H54 (cell line): ENCODE measurements around the gene CEP63.
"Not testable (repeated sequence)": the region's sequence is repeated elsewhere in the genome, so short reads cannot be mapped to it uniquely, and the experiment has no call there.

ENCODE experiments used
- DNase-seq: peaks from one replicate; pipeline ENCODE4 v3.0.0; 2011; ENCODE audit warnings: low spot score, mixed read lengths; ENCODE audit not compliant: insufficient read length
- FAIRE-seq: peaks from 3 replicates; lab custom pipeline; 2011; peaks lifted over from hg19 to GRCh38; lab: Jason Lieb, UNC
- POLR2A ChIP-seq: IDR thresholded peaks from 2 replicates; pipeline ENCODE4 v1.6.1; 2011; ENCODE audit warnings: low read depth, mild to moderate bottlenecking, low read length

CEP63 gene

GRCh38 chr3:134544316-134544715, 58.5 kb downstream of the CEP63 start:
- DNase-seq, result no peak
- TF ChIP-seq POLR2A, result no peak
- FAIRE-seq, result no peak

- not testable (repeated sequence) for FAIRE-seq, DNase-seq
Measured at GRCh38 chr3:134544783-134545182, 58.9 kb downstream of the CEP63 start.

- FAIRE-seq (no peak), DNase-seq (no peak)
- TF ChIP-seq POLR2A, result no peak
Measured at GRCh38 chr3:134545818-134546217, 60.0 kb downstream of the CEP63 start.

GRCh38 chr3:134552784-134553183, 66.9 kb downstream of the CEP63 start:
- DNase-seq, result no peak
- FAIRE-seq, result no peak
- no peak for TF ChIP-seq POLR2A

- no peak for TF ChIP-seq POLR2A
- no peak for DNase-seq
- FAIRE-seq, result no peak
Measured at GRCh38 chr3:134559591-134559990, 73.7 kb downstream of the CEP63 start.

- no peak for TF ChIP-seq POLR2A
- DNase-seq, result no peak
- no peak for FAIRE-seq
Measured at GRCh38 chr3:134562055-134562454, 76.2 kb downstream of the CEP63 start.

- DNase-seq (no peak), FAIRE-seq (no peak)
- no peak for TF ChIP-seq POLR2A
Measured at GRCh38 chr3:134563601-134564000, 77.7 kb downstream of the CEP63 start.

- no peak for TF ChIP-seq POLR2A
- FAIRE-seq, result no peak
- no peak for DNase-seq
Measured at GRCh38 chr3:134564991-134565390, 79.1 kb downstream of the CEP63 start.

GRCh38 chr3:134567605-134568004, 81.7 kb downstream of the CEP63 start:
- FAIRE-seq (no peak), DNase-seq (no peak)
- TF ChIP-seq POLR2A, result no peak

- DNase-seq (no peak), FAIRE-seq (no peak)
- no peak for TF ChIP-seq POLR2A
Measured at GRCh38 chr3:134568790-134569189, 82.9 kb downstream of the CEP63 start.

GRCh38 chr3:134569899-134570298, 84.0 kb downstream of the CEP63 start:
- not testable (repeated sequence) for FAIRE-seq, DNase-seq

- TF ChIP-seq POLR2A, result no peak
- DNase-seq, result no peak
- no peak for FAIRE-seq
Measured at GRCh38 chr3:134576426-134576825, 90.6 kb downstream of the CEP63 start.

- FAIRE-seq (no peak), DNase-seq (no peak)
- TF ChIP-seq POLR2A, result no peak
Measured at GRCh38 chr3:134576831-134577230, 91.0 kb downstream of the CEP63 start.

- TF ChIP-seq POLR2A, result no peak
- DNase-seq (no peak), FAIRE-seq (no peak)
Measured at GRCh38 chr3:134579141-134579665, 93.3 kb downstream of the CEP63 start.

- no peak for FAIRE-seq
- TF ChIP-seq POLR2A, result no peak
- DNase-seq, result no peak
Measured at GRCh38 chr3:134590766-134591165, 104.9 kb downstream of the CEP63 start.

- no peak for DNase-seq
- no peak for FAIRE-seq
- TF ChIP-seq POLR2A, result no peak
Measured at GRCh38 chr3:134592806-134593205, 106.9 kb downstream of the CEP63 start.
